ENCODE measurements around the gene DOCK2. TPM values are rescaled to one million over a fixed set of nuclear protein-coding genes. Genes with fewer than 3 reads are reported as not detected.

The DOCK2 gene
- total RNA-seq, 1 experiment from 2014 or later, result 0.26 TPM

GRCh38 chr5:169798906-169799660 is 162.0 kb downstream of the DOCK2 start:
- H3K4me3 ChIP-seq (ENCODE audit: low read length), result no peak overlapping the region
- no peaks in the 10 kb centered on the region for H3K27me3 ChIP-seq (ENCODE audit: low read length)
- H3K4me2 ChIP-seq (ENCODE audit: low read length), result no peak overlapping the region
- H3K36me3 ChIP-seq (ENCODE audit: low read depth, low read length), result no peaks in the 10 kb centered on the region
- H3K4me1 ChIP-seq (ENCODE audit: insufficient read depth, low read length), result peaks cover 10% of the 10 kb centered on the region
- BruUV-seq (replicated peaks), result no TSS peak
- TF ChIP-seq EZH2 (IDR thresholded peaks at IDR 0.05; ENCODE audit: low read length, unreplicated experiment), result no peak
- TF ChIP-seq EZH2phosphoT487 (IDR thresholded peaks at IDR 0.05; ENCODE audit: borderline replicate concordance, low read length), result no peak
- TF ChIP-seq, protein P1, sequence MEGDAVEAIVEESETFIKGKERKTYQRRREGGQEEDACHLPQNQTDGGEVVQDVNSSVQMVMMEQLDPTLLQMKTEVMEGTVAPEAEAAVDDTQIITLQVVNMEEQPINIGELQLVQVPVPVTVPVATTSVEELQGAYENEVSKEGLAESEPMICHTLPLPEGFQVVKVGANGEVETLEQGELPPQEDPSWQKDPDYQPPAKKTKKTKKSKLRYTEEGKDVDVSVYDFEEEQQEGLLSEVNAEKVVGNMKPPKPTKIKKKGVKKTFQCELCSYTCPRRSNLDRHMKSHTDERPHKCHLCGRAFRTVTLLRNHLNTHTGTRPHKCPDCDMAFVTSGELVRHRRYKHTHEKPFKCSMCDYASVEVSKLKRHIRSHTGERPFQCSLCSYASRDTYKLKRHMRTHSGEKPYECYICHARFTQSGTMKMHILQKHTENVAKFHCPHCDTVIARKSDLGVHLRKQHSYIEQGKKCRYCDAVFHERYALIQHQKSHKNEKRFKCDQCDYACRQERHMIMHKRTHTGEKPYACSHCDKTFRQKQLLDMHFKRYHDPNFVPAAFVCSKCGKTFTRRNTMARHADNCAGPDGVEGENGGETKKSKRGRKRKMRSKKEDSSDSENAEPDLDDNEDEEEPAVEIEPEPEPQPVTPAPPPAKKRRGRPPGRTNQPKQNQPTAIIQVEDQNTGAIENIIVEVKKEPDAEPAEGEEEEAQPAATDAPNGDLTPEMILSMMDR (conservative IDR thresholded peaks at IDR 0.05; ENCODE audit: low read depth, low read length), result no peak
- H4K20me1 ChIP-seq (ENCODE audit: low read length), result no peaks in the 10 kb centered on the region
- H2AFZ ChIP-seq (ENCODE audit: low read length), result no peak overlapping the region
- POLR2A ChIA-PET (ENCODE audit: unreplicated experiment), result no interaction called here
- no peak overlapping the region for H3K27ac ChIP-seq (ENCODE audit: low read length)
- no peaks in the 10 kb centered on the region for H3F3A ChIP-seq (ENCODE audit: low read length, unreplicated experiment)
- ATAC-seq, result no peak
- H3K9me3 ChIP-seq (ENCODE audit: low read length), result no peaks in the 10 kb centered on the region
- CTCF ChIA-PET, result no interaction called here
- H3K9ac ChIP-seq (ENCODE audit: low read length), result no peak overlapping the region
- H3K79me2 ChIP-seq (ENCODE audit: low read length), result no peaks in the 10 kb centered on the region
- H3K9me2 ChIP-seq (replicated peaks; ENCODE audit: low read length), result no peaks in the 10 kb centered on the region
- intact Hi-C loops (cut with micrococcal nuclease), result no loop called here
- no peak for DNase-seq

DNA sequence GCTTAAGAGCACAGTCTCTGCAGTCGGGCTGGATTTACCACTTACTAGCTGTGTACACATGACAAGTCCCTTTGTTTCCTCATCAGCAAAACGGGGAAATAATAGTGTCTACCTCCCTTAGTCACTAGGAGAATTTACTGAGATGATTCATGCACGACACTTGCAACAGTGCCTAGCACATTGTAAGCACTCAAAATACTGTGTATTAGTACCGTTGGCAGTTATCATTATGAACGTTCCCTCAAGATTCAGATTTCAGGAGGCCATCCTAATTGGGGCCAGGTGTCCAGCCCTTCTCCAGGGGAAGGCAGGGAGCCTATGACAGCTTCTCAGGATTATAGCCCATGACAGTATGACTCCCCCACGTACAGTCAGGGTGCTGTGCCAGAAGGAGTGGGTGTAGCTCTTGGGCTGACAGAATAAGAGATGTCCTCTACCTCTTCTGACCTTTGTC is 164.3 kb downstream of the DOCK2 start:
- ChIA-PET CTCF (interaction anchor here (0.7 kb wide), 1 partner anchor 169 kb away, joined by 3 read pairs; no protein-coding TSS in a partner anchor), POLR2A (ENCODE audit: unreplicated experiment) (interaction anchor here (0.6 kb wide), 1 partner anchor 13 kb away, joined by 14 read pairs; no protein-coding TSS in a partner anchor)
- H3K9me2 ChIP-seq (replicated peaks; ENCODE audit: low read length), result no peaks in the 10 kb centered on the region
- TF ChIP-seq, protein P1 (conservative IDR thresholded peaks at IDR 0.05; ENCODE audit: low read depth, low read length), result no peak
- no peak for TF ChIP-seq EZH2phosphoT487 (IDR thresholded peaks at IDR 0.05; ENCODE audit: borderline replicate concordance, low read length)
- TF ChIP-seq EZH2 (IDR thresholded peaks at IDR 0.05; ENCODE audit: low read length, unreplicated experiment), result no peak
- no peak overlapping the region for H3K27ac ChIP-seq (ENCODE audit: low read length)
- no peak overlapping the region for H2AFZ ChIP-seq (ENCODE audit: low read length)
- H3F3A ChIP-seq (ENCODE audit: low read length, unreplicated experiment), result no peaks in the 10 kb centered on the region
- no peak overlapping the region for H3K4me3 ChIP-seq (ENCODE audit: low read length)
- H3K79me2 ChIP-seq (ENCODE audit: low read length), result no peaks in the 10 kb centered on the region
- intact Hi-C loops (cut with micrococcal nuclease), result no loop called here
- ATAC-seq, result peak; percentile 95
- peaks cover 10% of the 10 kb centered on the region for H3K4me1 ChIP-seq (ENCODE audit: insufficient read depth, low read length)
- H3K27me3 ChIP-seq (ENCODE audit: low read length), result no peaks in the 10 kb centered on the region
- peak; percentile 86 for DNase-seq
- no peak overlapping the region for H3K9ac ChIP-seq (ENCODE audit: low read length)
- H3K4me2 ChIP-seq (ENCODE audit: low read length), result peak overlapping the region; percentile 31; the same call in 1 of the 2 replicates
- H4K20me1 ChIP-seq (ENCODE audit: low read length), result no peaks in the 10 kb centered on the region
- H3K36me3 ChIP-seq (ENCODE audit: low read depth, low read length), result no peaks in the 10 kb centered on the region
- no peaks in the 10 kb centered on the region for H3K9me3 ChIP-seq (ENCODE audit: low read length)
- BruUV-seq (replicated peaks), result no TSS peak

- Histone ChIP-seq H3K9ac (ENCODE audit: low read length) (no peak overlapping the region), H3K4me3 (ENCODE audit: low read length) (no peak overlapping the region), H3K9me3 (ENCODE audit: low read length) (no peaks in the 10 kb centered on the region), H3K27me3 (ENCODE audit: low read length) (no peaks in the 10 kb centered on the region), H3K27ac (ENCODE audit: low read length) (no peak overlapping the region), H4K20me1 (ENCODE audit: low read length) (no peaks in the 10 kb centered on the region), H3K4me1 (ENCODE audit: insufficient read depth, low read length) (peaks cover 10% of the 10 kb centered on the region), H3K79me2 (ENCODE audit: low read length) (no peaks in the 10 kb centered on the region), H3K36me3 (ENCODE audit: low read depth, low read length) (no peaks in the 10 kb centered on the region), H3K4me2 (ENCODE audit: low read length) (no peak overlapping the region), H3K9me2 (replicated peaks; ENCODE audit: low read length) (no peaks in the 10 kb centered on the region), H3F3A (ENCODE audit: low read length, unreplicated experiment) (no peaks in the 10 kb centered on the region), H2AFZ (ENCODE audit: low read length) (no peak overlapping the region)
- BruUV-seq (replicated peaks), result no TSS peak
- TF ChIP-seq, protein P1 (conservative IDR thresholded peaks at IDR 0.05; ENCODE audit: low read depth, low read length), result no peak
- TF ChIP-seq EZH2phosphoT487 (IDR thresholded peaks at IDR 0.05; ENCODE audit: borderline replicate concordance, low read length) (no peak), EZH2 (IDR thresholded peaks at IDR 0.05; ENCODE audit: low read length, unreplicated experiment) (no peak)
- intact Hi-C loops (cut with micrococcal nuclease), result no loop called here
- DNase-seq (no peak), ATAC-seq (no peak)
- ChIA-PET CTCF (interaction anchor here (0.7 kb wide), 1 partner anchor 169 kb away, joined by 3 read pairs; no protein-coding TSS in a partner anchor), POLR2A (ENCODE audit: unreplicated experiment) (interaction anchor here (0.6 kb wide), 1 partner anchor 13 kb away, joined by 14 read pairs; no protein-coding TSS in a partner anchor)
Measured at GRCh38 chr5:169801781-169802180, 164.7 kb downstream of the DOCK2 start.

Measured in PC-3 (cell line).